ENCODE data around the gene EYA2. TPM values are rescaled to one million over a fixed set of nuclear protein-coding genes. Genes with fewer than 3 reads are reported as not detected.

EYA2 gene
- total and polyA plus RNA-seq, 5 experiments from 2014 or later: not detected

GRCh38 chr20:47070176-47070575 is 175.5 kb downstream of the EYA2 start:
- Mint-ChIP-seq H3K9me3 (peaks cover 0 to 28% (median 14%) of the 10 kb centered on the region in 9 donors), H3K4me1 (no peaks in the 10 kb centered on the region), H3K27me3 (peaks cover 5 to 18% (median 12%) of the 10 kb centered on the region in 5 donors), H3K36me3 (peaks cover 0 to 23% (median 2%) of the 10 kb centered on the region in 3 donors), H3K4me3 (no peak overlapping the region), H3K27ac (no peak overlapping the region)
- POLR2A ChIA-PET: no interaction called here
- DNase-seq (no peak), ATAC-seq (no peak)

GRCh38 chr20:47071646-47072185 is 177.1 kb downstream of the EYA2 start:
- ATAC-seq (no peak), DNase-seq (no peak)
- H3K9me3 Mint-ChIP-seq: peaks cover 0 to 40% (median 16%) of the 10 kb centered on the region in 9 donors
- peaks cover 0 to 23% (median 2%) of the 10 kb centered on the region in 3 donors for H3K36me3 Mint-ChIP-seq
- no peaks in the 10 kb centered on the region for H3K4me1 Mint-ChIP-seq
- H3K4me3 Mint-ChIP-seq: no peak overlapping the region
- H3K27ac Mint-ChIP-seq: no peak overlapping the region
- POLR2A ChIA-PET: no interaction called here
- peaks cover 1 to 29% (median 16%) of the 10 kb centered on the region in 5 donors for H3K27me3 Mint-ChIP-seq

GRCh38 chr20:47073766-47074475 is 179.3 kb downstream of the EYA2 start:
- DNase-seq (no peak), ATAC-seq (no peak)
- H3K9me3 Mint-ChIP-seq: peaks cover 0 to 27% (median 11%) of the 10 kb centered on the region in 9 donors
- no peak overlapping the region for H3K4me3 Mint-ChIP-seq
- POLR2A ChIA-PET: no interaction called here
- H3K36me3 Mint-ChIP-seq: peaks cover 0 to 7% (median 2%) of the 10 kb centered on the region in 3 donors
- no peaks in the 10 kb centered on the region for H3K4me1 Mint-ChIP-seq
- H3K27ac Mint-ChIP-seq: no peak overlapping the region
- H3K27me3 Mint-ChIP-seq: peaks cover 6 to 47% (median 21%) of the 10 kb centered on the region in 5 donors

- Mint-ChIP-seq H3K27ac (no peak overlapping the region), H3K4me1 (no peaks in the 10 kb centered on the region), H3K4me3 (no peak overlapping the region), H3K27me3 (peaks cover 12 to 61% (median 27%) of the 10 kb centered on the region in 5 donors), H3K9me3 (peaks cover 0 to 28% (median 12%) of the 10 kb centered on the region in 9 donors), H3K36me3 (peaks cover 0 to 6% (median 2%) of the 10 kb centered on the region in 3 donors)
- DNase-seq: no peak
- ATAC-seq: no peak
- POLR2A ChIA-PET: no interaction called here
These were observed 180.6 kb downstream of the EYA2 start for GRCh38 chr20:47075263-47075662.

GRCh38 chr20:47079047-47079446 is 184.4 kb downstream of the EYA2 start:
- no peak for ATAC-seq
- POLR2A ChIA-PET: no interaction called here
- Mint-ChIP-seq H3K9me3 (peaks cover 0 to 28% (median 11%) of the 10 kb centered on the region in 9 donors), H3K36me3 (peaks cover 0 to 6% (median 0%) of the 10 kb centered on the region in 3 donors), H3K4me1 (no peaks in the 10 kb centered on the region), H3K4me3 (no peak overlapping the region), H3K27me3 (peaks cover 10 to 60% (median 24%) of the 10 kb centered on the region in 5 donors), H3K27ac (no peak overlapping the region)
- no peak for DNase-seq

- ATAC-seq (no peak), DNase-seq (no peak)
- Mint-ChIP-seq H3K27me3 (peaks cover 9 to 55% (median 21%) of the 10 kb centered on the region in 5 donors), H3K27ac (no peak overlapping the region), H3K4me3 (no peak overlapping the region), H3K9me3 (peaks cover 0 to 25% (median 11%) of the 10 kb centered on the region in 9 donors), H3K36me3 (peaks cover 0 to 6% (median 0%) of the 10 kb centered on the region in 3 donors), H3K4me1 (no peaks in the 10 kb centered on the region)
- POLR2A ChIA-PET: no interaction called here
These were observed 185.7 kb downstream of the EYA2 start for GRCh38 chr20:47080365-47080764.

GRCh38 chr20:47086316-47086715 is 191.7 kb downstream of the EYA2 start:
- H3K9me3 Mint-ChIP-seq: peaks cover 0 to 3% (median 0%) of the 10 kb centered on the region in 9 donors
- no peaks in the 10 kb centered on the region for H3K36me3 Mint-ChIP-seq
- no peak overlapping the region for H3K4me3 Mint-ChIP-seq
- no peaks in the 10 kb centered on the region for H3K4me1 Mint-ChIP-seq
- H3K27me3 Mint-ChIP-seq: peaks cover 4 to 27% (median 9%) of the 10 kb centered on the region in 5 donors
- POLR2A ChIA-PET: no interaction called here
- H3K27ac Mint-ChIP-seq: no peak overlapping the region
- DNase-seq: no peak
- no peak for ATAC-seq

- ATAC-seq (no peak), DNase-seq (no peak)
- H3K27me3 Mint-ChIP-seq: peaks cover 2 to 20% (median 11%) of the 10 kb centered on the region in 5 donors
- peaks cover 0 to 3% (median 0%) of the 10 kb centered on the region in 9 donors for H3K9me3 Mint-ChIP-seq
- H3K36me3 Mint-ChIP-seq: no peaks in the 10 kb centered on the region
- peak overlapping the region in 1 of 10 donors; percentile 7 for H3K27ac Mint-ChIP-seq
- POLR2A ChIA-PET: no interaction called here
- no peaks in the 10 kb centered on the region for H3K4me1 Mint-ChIP-seq
- H3K4me3 Mint-ChIP-seq: no peak overlapping the region
These were observed 193.7 kb downstream of the EYA2 start for GRCh38 chr20:47088335-47088734.

- POLR2A ChIA-PET: no interaction called here
- no peak for DNase-seq
- no peaks in the 10 kb centered on the region for H3K4me1 Mint-ChIP-seq
- H3K9me3 Mint-ChIP-seq: peaks cover 0 to 5% (median 0%) of the 10 kb centered on the region in 9 donors
- no peak for ATAC-seq
- no peak overlapping the region for H3K27ac Mint-ChIP-seq
- H3K36me3 Mint-ChIP-seq: no peaks in the 10 kb centered on the region
- H3K4me3 Mint-ChIP-seq: no peak overlapping the region
- H3K27me3 Mint-ChIP-seq: peaks cover 2 to 20% (median 10%) of the 10 kb centered on the region in 5 donors
These were observed 194.5 kb downstream of the EYA2 start for GRCh38 chr20:47089151-47089550.

GRCh38 chr20:47090835-47091234 is 196.2 kb downstream of the EYA2 start:
- DNase-seq (no peak), ATAC-seq (no peak)
- peaks cover 0 to 9% (median 4%) of the 10 kb centered on the region in 9 donors for H3K9me3 Mint-ChIP-seq
- no peak overlapping the region for H3K4me3 Mint-ChIP-seq
- no peak overlapping the region for H3K27ac Mint-ChIP-seq
- H3K4me1 Mint-ChIP-seq: no peaks in the 10 kb centered on the region
- H3K27me3 Mint-ChIP-seq: peaks cover 4 to 22% (median 11%) of the 10 kb centered on the region in 5 donors
- POLR2A ChIA-PET: no interaction called here
- H3K36me3 Mint-ChIP-seq: peaks cover 0 to 4% (median 0%) of the 10 kb centered on the region in 3 donors

GRCh38 chr20:47093320-47093966 is 198.8 kb downstream of the EYA2 start:
- Mint-ChIP-seq H3K4me1 (no peaks in the 10 kb centered on the region), H3K27me3 (peaks cover 3 to 24% (median 16%) of the 10 kb centered on the region in 5 donors), H3K36me3 (peaks cover 0 to 4% (median 0%) of the 10 kb centered on the region in 3 donors), H3K27ac (no peak overlapping the region), H3K9me3 (peaks cover 0 to 16% (median 4%) of the 10 kb centered on the region in 9 donors), H3K4me3 (no peak overlapping the region)
- POLR2A ChIA-PET: no interaction called here
- no peak for ATAC-seq
- no peak for DNase-seq

- Mint-ChIP-seq H3K27ac (no peak overlapping the region), H3K4me1 (no peaks in the 10 kb centered on the region), H3K4me3 (no peak overlapping the region), H3K27me3 (peaks cover 7 to 25% (median 22%) of the 10 kb centered on the region in 5 donors), H3K9me3 (peaks cover 0 to 20% (median 7%) of the 10 kb centered on the region in 9 donors), H3K36me3 (peaks cover 0 to 12% (median 0%) of the 10 kb centered on the region in 3 donors)
- DNase-seq: no peak
- POLR2A ChIA-PET: no interaction called here
- ATAC-seq: no peak
These were observed 201.0 kb downstream of the EYA2 start for GRCh38 chr20:47095690-47096089.

Data from naive thymus-derived CD8-positive, alpha-beta T cell (primary cell).